ENCODE data around the gene BEND6.

DNA sequence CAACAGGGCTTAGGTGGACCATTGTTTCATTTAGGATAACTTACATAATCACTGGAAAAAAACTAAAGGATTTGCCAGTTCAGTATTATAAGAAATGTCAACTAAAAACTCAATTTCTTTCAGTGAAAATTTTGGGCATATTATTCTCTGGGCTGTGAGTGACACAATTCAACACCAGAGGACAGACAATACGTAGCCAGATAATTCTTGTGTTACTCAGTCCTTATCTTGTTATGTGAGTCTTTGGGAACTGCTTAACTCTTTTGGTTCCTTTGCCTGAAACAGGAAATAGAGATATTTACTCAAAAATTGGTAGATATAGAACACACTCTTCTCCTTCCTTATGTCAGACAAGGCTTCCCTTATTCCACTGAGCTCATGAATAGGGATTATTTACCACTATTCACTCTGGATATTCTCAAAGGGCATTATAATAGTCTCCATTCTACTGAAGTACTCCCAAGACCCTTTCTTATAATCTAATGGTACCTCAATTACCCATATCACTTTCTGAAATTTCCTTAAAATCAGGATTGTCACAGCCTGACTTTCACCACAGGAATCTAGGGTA, 4.9 kb upstream of the BEND6 start:
- no peak for TF ChIP-seq CTCF (conservative IDR thresholded peaks at IDR 0.05; ENCODE audit: low read length)
- TF ChIP-seq EZH2phosphoT487 (IDR thresholded peaks at IDR 0.05; ENCODE audit: borderline replicate concordance, low read depth, low read length), result no peak

Measured in OCI-LY7 (cell line).